IPS DF 19.7 (cell line): ENCODE measurements around the gene C17orf50.

Experiments used
- DNase-seq: peaks from one replicate; pipeline ENCODE4 v3.0.0-alpha.2; 2013; ENCODE audit warnings: low read depth, low spot score

C17orf50 gene

GRCh38 chr17:35752945-35753764 is 7.5 kb upstream of the C17orf50 start, which contains the start of gene GAS2L2:
TSS of gene GAS2L2 (minus strand) at chr17:35753239. CDS start at chr17:35752850, 389 bp downstream.
- DNase-seq = no peak

GRCh38 chr17:35757243-35757642 is 3.4 kb upstream of the C17orf50 start:
- no peak for DNase-seq

GRCh38 chr17:35761601-35762000 is 914 bp downstream of the C17orf50 start:
- DNase-seq = no peak

GRCh38 chr17:35763767-35764122 is 3.1 kb downstream of the C17orf50 start:
- DNase-seq = no peak

- DNase-seq = peak; percentile 83
Measured at GRCh38 chr17:35764123-35764991, 3.7 kb downstream of the C17orf50 start.

GRCh38 chr17:35765086-35765710 is 4.5 kb downstream of the C17orf50 start:
- DNase-seq = no peak

GRCh38 chr17:35765756-35766488 is 5.2 kb downstream of the C17orf50 start:
- no peak for DNase-seq

GRCh38 chr17:35766489-35766877 is 5.8 kb downstream of the C17orf50 start:
- DNase-seq = no peak

GRCh38 chr17:35766903-35767510 is 6.3 kb downstream of the C17orf50 start:
- no peak for DNase-seq

- DNase-seq = no peak
Measured at GRCh38 chr17:35768797-35769196, 8.1 kb downstream of the C17orf50 start.

GRCh38 chr17:35769895-35770486 is 9.3 kb downstream of the C17orf50 start:
- DNase-seq = no peak

GRCh38 chr17:35773129-35773528 is 12.4 kb downstream of the C17orf50 start:
- no peak for DNase-seq

GRCh38 chr17:35773679-35774425 is 13.2 kb downstream of the C17orf50 start:
- DNase-seq = no peak

GRCh38 chr17:35774499-35774898 is 13.8 kb downstream of the C17orf50 start:
- DNase-seq = no peak

GRCh38 chr17:35775039-35775438 is 14.4 kb downstream of the C17orf50 start:
- no peak for DNase-seq

- no peak for DNase-seq
Measured at GRCh38 chr17:35775583-35775982, 14.9 kb downstream of the C17orf50 start.

GRCh38 chr17:35778641-35779196 is 18.0 kb downstream of the C17orf50 start:
- no peak for DNase-seq

- no peak for DNase-seq
Measured at GRCh38 chr17:35780950-35781349, 20.3 kb downstream of the C17orf50 start.

- DNase-seq = no peak
Measured at GRCh38 chr17:35784895-35785294, 24.2 kb downstream of the C17orf50 start.
